ENCODE results near the gene ZEB2.

- TF ChIP-seq CTCF (IDR thresholded peaks at IDR 0.05) (no peak), POLR2A (IDR thresholded peaks at IDR 0.05) (no peak)
Measured at GRCh38 chr2:144528108-144528507, 8.2 kb upstream of the ZEB2 start.

Data from thyroid gland (tissue), 4 donors.